Stimulated activated CD4-positive, alpha-beta T cell treated with anti-CD3 and anti-CD28 coated beads, Interleukin-2, amount 100 ng/mL, for 48 hours (primary cell): ENCODE data around the gene PPTC7.
A peak's percentile ranks its signal among the peaks of the same experiment; 100 is the strongest.
"Not testable (repeated sequence)": the region's sequence is repeated elsewhere in the genome, so short reads cannot be mapped to it uniquely, and the experiment has no call there.

Experiments
- DNase-seq, 2 donors: peaks; one replicate each; pipeline ENCODE4 v3.0.0-alpha.2; 2020

The PPTC7 gene

DNA sequence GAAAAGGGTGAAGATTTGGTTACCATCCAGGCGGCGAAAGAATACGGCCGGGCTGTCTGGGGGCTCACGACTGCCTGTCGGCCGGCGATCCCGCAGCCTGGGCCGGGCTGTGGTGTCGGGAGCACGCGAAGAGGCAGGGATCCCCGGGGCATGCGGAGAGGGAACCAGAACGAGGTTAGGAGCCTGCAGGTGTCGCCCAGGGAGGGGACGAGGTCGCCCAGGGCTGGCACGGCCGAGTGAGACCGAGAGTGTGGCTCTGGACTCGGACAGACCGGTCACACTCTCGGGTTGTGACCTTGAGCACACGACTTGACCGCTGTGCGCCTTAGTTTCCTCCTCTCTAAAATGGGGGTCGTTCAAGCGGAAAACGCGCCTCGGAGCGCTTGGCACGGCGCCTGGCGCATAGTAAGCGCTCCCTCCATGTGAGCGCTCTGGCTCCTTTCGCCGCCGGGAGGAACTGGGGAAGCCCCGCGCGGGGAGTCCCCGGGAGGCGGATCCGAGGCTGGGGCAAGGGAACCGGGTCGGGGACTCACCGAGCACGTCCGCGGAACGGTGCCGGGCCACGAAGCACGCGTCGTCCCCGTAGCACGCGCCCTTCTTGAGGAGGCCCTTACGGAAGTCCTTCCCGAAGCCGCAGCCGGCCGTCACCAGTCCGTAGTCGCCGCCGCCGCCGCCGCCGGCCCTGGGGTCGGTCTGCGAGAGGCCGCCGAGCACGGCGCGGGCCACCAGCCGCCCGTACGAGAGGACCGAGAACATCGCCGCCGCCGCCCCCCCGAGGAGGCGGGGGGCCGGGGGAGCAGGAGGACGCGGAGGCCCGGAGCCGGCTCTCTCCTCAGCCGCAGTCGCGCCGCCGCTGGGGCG, 612 bp downstream of the PPTC7 start:
- DNase-seq = peak; percentile 61 to 62

DNA sequence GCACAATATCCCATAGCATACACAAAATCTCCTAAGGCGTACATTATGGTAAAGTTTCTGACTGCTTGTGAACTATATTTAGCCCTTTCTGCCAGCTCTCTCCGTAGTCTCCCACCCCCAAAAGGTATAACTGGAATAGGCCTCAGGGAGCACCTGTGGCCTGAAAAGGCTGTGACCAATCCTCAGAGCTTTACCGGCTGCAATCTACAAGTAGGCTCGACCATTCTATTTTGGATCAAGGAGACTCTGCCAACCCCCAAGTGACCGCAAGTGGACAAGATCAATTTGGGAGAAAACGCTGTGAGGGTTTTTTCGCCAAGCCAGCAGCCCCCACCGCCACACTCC, 1.2 kb downstream of the PPTC7 start:
- no peak for DNase-seq

DNA sequence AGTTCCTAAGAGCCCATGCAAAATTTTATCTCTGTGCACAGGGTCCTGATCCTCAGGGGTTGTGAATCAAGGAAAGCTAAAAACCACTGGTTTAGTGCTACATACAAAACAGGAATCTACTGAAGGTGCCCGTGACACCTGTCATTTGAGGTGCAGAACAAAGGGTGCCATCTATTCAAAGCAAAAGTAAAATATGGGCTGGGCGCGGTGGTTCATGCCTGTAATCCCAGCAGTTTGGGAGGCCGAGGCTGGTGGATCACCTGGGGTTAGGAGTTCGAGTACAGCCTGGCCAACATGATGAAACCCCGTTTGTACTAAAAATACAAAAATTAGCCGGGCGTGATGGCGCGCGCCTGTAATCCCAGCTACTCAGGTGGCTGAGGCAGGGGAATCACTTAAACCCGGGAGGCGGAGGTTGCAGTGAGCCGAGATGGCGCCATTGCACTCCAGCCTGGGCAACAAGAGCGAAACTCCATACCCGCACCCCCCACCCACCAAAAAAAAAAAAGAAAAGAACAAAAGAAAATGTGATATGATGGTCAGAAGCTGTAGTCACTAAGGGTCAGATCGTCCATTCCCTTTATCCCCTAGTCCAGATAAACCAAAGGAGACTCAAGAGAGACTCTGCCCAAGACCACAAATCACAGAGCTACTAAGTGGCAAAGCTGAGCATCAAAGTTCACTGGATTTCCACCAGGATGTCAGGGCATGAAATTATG, 3.4 kb downstream of the PPTC7 start:
- DNase-seq = no peak

DNA sequence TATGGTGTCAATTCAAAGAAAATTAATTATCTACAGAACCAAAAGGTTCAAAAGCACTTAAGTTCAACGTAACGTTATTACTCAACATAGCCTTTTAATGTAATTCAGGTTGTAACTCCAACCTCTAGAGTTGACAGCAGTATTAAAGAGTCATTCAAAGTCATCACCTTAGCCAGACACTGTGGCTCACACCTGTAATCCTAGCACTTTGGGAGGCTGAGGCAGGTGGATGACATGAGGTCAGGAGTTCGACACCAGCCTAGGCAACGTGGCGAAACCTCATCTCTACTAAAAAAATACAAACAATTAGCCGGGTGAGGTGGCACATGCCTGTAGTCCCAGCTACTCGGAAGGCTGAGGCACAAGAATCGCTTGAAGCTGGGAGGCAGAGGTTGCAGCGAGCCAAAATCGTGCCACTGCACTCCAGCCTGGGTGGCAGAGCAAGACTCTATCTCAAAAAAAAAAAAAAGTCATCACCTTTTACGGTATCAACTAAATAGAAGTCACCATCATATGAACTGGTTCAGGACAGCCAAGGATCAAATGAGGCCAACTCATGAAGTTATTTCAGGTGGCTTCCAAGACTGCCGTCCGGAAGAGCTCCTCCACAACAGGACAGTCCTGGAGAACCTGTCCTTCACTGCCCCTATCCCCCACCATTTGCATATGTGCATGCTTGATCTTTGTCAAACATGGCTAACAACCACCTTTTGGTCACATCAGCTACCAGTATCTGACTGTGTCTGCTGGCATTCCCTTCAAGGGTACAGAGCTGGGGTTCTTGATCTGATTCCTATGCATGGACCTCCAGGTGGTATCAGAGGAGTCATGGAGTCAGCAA, 4.2 kb downstream of the PPTC7 start:
- DNase-seq = no peak

DNA sequence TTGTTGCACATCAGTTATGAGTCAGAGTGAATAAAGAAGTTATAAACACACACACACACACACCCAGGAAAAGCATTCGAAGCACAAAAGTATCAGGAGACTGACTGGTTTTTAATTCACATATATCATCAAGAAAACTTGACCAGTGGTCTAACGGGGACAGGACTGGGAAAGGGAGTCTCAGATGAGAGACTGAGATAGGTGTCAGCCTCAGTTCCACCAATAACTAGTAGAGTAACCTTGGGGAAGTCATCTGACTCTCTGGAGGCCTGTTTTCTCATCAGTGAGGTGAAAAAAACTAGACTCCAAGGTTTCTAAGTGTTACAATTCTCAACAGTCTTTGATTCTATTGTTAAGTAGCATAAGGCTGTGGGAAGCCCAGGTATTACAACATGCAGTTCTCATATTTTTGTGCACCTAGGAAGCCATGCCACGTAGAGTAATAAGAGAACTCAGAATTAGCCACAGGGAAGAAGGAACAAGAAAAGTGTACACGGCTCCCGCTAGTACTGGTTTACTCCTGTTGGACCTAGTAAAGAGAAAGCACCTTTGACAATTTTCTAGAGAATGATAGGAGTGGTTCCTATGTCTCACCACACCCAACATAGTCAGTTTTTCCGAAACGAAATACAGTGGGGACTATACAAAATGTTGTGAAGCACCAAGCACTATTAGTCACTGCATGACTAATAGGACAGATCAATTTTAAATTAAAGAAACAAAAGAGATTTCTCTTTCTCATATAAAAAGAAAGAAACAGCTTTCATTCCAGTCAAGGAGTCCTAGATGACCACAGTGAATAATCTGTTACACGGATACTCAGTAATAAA, 5.0 kb downstream of the PPTC7 start:
- no peak for DNase-seq

DNA sequence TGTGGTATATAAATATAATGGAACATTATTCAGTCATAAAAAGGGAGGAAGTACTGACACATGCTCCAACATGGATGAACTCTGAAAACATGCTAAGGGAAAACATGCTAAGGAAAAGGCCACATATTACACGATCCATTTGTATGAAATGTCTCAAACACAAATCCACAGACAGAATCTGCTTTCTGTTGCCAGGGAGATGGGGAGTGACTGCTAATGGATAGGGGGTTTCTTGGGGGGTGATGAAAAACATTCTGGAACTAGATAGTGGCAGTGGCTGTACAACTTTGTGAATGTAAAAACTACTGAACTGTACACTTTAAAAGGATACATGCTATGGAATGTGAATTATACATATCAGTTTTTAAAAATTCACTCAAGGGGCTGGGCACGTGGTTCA, 6.6 kb downstream of the PPTC7 start:
- no peak for DNase-seq

DNA sequence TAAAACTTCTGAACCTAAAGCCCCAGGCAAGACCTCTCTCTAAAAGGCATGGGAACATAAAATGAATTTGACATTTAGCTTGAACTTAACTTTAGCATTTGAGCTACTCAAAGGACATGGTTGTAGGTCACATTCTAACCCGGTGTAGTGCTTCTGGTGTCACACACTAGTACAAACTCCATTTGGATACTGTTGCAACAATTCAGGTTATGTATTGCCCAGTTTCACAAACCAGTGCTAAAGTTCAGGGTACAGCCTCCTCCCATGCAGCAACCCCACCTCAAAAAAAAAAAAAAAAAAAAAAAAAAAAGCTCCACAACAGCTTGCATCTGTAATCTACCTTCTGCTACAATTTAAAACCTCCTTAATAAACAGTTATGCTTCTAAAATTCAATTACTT, 7.8 kb downstream of the PPTC7 start:
- DNase-seq = no peak

DNA sequence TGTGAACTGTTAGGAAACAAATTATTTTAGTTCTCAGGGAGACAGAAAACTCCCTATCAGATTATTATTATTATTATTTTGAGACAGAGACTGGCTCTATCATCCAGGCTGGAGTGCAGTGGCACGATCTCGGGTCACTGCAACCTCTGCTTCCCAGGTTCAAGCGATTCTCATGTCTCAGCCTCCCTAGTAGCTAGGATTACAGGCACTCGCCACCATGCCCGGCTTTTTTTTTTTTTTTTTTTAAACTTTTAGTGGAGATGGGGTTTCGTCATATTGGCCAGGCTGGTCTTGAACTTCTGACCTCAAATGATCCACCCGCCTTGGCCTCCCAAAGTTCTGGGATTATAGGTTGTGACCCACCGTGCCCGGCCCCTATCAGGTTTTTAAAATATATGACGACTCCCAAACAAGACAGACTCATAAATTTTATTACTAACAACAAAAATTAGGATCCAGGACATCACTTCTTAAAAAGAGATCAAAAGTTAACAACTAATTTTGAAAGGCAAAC, 8.3 kb downstream of the PPTC7 start:
- not testable (repeated sequence) for DNase-seq

DNA sequence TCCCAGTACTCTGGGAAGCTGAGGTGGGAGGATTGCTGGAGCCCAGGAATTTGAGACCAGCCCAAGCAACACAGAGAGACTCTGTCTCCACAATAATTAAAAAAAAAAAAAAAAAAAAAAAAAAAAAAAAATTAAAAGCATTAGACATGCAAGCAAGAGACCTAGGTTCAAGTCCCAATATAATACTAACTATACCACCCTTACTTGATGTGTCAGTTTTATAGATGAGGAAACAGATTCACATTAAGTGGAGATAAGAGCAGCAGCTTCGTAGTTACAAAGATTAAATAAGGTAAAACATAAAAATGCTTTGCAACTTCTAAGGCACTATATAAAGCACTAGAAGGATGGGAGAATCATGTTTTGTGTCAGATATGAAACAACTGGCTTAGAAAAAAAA, 9.1 kb downstream of the PPTC7 start:
- no peak for DNase-seq

DNA sequence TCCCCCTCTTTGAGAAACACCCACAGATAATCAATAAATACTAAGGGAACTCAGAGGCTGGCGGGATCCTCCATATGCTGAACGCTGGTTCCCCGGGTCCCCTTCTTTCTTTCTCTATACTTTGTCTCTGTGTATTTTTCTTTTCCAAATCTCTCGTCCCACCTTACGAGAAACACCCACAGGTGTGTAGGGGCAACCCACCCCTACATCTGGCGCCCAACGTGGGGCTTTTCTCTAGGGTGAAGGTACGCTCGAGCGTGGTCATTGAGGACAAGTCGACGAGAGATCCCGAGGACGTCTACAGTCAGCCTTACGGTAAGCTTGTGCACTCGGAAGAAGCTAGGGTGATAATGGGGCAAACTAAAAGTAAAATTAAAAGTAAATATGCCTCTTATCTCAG, 12.3 kb downstream of the PPTC7 start:
- not testable (repeated sequence) for DNase-seq

DNA sequence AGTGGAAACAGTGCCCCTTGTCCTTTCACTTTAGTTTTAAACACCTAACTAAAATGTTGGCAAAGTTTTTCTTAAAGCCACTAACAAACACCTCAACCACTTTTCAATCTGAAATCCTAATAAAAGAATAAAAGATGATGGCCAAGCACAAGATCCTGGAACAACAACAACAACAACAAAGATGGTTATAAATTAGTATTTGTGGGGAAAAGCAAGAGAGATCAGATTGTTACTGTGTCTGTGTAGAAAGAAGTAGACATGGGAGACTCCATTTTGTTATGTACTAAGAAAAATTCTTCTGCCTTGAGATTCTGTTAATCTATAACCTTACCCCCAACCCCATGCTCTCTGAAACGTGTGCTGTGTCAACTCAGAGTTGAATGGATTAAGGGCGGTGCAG, 13.3 kb downstream of the PPTC7 start:
- not testable (repeated sequence) for DNase-seq

DNA sequence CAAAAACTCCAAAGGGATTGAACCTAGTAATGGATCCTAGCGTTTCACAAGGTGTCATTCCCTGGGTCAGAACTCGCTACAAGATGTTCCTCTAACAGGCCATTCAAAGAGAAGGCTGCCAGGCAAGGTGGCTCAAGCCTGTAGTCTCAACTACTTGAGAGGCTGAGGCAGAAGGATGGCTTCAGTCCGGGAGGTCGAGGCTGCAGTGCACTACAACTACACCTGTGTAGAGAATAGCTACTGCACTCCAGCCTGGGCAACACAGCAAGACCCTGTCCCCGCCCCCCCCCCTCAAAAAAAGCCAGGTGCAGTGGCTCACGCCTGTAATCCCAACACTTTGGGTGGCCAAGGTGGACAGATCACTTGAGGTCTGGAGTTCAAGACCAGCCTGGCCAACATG, 14.4 kb downstream of the PPTC7 start:
- DNase-seq = no peak

DNA sequence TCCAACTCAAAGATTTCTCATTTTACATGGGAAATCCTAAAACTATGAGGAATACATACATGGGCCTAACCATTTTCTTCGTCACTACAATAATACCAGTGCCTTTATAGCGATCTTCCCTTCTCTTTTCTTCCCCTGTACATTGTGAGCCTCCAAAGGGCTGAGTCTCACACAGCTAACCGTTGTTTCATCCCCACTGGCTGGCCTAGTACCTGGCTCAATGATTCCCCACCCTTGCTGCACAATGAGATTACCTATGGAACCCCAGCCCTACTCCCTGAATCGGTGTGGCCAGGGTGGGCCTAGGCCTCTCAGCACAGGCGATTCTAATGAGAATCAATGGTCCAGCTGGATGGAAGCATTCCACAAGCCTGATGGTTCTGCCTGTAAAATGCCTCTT, 16.1 kb downstream of the PPTC7 start:
- DNase-seq = no peak

DNA sequence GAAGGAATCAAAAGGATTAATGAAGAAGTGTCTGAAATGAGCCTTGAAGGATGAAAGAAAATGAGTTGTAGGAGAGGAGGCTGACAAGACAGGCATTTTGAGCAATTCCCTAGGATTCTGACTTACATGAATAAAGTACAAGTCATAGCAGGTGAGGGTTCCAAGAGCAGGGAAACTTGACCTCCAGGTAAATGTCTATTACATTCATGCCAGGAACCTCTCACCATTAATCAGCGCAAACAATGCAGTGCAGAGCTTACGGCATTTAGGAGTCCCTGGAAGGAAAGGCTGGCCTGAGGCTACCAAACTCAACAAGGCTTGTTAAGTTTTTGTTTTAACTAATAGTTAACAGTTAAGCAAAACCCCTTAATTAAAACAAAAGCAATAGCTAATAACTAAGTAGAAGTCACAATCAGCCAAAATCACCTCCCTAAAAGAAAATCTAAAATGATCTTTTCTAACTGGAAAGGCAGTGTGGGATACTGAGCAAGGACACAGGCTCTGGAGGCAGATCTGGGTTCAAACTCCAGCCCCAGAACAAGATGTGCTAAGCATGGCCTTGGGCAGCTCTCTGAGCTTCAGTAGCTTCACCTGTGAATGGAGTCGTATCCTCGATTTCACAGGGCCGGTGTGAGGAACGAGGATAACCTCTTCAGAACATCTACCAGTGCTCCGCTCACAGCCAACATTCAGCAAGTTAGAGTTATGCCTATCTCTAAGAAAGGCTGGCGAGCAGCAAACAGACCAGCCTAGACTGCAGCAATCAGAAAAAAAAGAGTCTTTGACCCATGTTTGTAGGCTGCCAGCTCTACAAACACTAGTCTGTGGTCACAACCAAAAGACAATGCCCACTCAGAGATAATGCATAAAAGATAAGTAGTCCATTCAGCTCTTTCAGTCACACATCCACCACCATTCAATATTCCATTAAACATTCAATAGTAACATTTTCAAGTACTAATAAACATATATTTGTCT, 16.9 kb downstream of the PPTC7 start:
- no peak for DNase-seq

DNA sequence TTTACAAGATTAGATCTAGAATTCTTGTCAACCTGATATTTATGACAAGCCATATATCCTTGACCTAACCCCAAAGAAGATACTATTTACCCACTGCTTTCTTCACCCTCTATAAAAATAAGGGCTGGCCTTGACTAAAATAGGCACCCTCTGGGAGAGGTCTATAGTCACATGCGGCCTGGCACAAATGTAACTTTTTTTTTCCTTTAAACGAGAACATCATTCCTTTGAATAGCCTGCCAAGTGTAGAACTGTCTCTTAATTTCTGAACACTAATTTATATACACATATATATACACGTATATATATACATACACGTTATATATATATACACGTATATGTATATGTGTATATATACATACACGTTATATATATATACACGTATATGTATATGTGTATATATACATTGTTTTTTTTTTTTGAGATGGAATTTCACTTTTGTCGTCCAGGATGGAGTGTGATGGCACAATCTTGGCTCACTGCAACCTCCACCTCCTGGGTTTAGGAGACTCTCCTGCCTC, 18.6 kb downstream of the PPTC7 start:
- DNase-seq = no peak

DNA sequence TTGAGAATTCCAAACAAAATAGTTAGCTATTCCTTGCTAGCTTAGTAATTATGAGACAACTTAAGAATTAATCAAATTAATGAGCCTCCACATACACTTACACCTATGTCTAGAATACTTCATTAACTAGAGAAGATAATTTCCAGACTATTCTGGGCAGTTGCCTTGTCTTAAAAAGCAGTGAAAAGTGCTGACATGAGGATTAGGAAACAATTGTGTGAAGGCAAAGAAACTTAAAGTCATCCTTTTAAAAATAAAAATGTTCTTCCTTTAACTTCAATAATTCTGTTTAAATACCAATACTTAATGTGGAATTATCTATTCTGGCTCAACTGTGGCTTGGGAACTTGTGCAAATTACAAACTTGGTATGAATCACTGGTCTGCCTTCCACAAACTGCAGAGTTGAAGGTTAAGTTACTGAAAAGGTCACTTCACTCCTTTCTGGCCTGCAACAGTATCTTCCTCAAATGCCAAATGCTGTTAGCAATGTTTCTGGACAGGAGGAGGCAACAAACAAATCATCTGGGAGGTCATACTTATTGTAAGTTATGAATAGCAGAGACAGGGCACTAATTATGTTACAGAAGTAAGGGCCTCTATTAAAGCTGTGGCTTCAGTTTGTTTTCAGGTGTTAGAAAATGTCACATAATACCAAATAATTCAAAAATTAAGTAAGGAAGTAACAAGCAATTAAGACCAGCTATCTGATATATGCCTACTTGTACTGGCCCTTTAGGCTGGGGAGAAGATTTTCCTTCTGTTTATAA, 19.2 kb downstream of the PPTC7 start:
- no peak for DNase-seq

DNA sequence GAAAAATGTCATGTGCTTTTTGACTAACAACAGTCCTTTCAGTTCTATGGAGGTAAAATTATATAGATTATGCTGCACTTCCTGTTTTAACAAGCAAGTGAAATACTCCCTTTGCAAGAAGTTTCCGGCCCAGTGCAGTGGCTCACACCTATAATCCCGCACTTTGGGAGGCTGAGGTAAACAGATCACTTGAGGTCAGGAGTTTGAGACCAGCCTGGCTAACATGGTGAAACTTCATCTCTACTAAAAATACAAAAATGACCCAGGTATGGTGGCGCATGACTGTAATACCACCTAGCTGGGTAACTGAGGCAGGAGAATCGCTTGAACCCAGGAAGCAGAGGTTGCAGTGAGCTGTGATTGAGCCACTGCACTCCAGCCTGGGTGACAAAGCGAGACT, 20.7 kb downstream of the PPTC7 start:
- not testable (repeated sequence) for DNase-seq

DNA sequence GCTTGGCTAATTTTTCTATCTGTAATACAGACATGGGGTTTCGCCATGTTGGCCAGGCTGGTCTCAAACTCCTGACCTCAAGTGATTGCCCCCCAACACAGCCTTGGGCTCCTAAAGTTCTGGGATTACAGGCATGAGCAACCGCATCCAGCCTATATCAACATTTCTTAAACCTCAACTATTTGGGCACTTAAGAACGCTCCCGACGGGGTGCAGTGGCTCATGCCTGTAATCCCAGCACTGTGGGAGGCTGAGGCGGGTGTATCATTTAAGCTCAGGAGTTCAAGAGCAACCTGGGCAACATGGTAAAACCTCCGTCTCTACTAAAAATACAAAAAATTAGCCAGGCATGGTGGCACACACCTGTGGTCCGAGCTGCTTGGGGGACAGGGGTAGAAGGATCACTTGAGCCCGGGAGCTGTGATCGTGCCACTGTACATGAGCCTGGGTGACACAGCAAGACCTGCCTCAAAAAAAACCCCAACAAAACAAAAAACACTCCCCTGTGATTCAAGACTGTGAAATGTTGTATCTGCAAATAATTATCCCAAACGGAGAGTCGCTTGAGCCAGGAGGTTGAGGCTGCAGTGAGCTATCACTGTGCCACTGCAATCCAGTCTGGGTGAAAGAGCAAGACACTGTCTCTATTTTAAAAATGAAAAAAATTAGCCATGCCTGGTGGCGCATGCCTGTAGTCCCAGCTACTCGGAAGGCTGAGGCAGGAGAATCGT, 21.5 kb downstream of the PPTC7 start:
- no peak for DNase-seq

DNA sequence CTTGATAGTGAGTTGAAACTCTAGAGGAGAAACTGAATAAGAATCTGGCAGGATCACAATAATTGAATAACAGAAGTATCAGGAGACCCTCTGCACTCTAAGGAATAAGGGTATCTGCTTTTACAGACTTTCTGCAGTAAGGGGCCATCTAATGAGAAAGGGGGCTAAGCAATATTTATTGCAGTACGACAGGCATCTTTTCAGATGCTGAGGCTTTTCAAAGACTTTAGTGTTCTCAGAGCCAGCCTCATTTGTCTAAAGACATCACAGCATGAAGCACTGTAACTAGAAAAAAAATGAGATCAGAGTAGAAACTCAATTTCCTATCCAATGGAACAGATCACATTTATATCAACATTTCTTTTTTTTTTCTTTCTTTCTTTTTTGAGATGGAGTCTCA, 22.2 kb downstream of the PPTC7 start:
- no peak for DNase-seq
